ENCODE data around the gene FAXC.

GRCh38 chr6:99225172-99225571, 124.3 kb downstream of the FAXC start:
- no peak for TF ChIP-seq NFRKB (IDR thresholded peaks at IDR 0.05)
- no peak for TF ChIP-seq PKNOX1 (IDR thresholded peaks at IDR 0.05)
- no peak for TF ChIP-seq HDGF (IDR thresholded peaks at IDR 0.05; ENCODE audit: borderline replicate concordance)
- TF ChIP-seq TARDBP (IDR thresholded peaks at IDR 0.05), result no peak
- no peak for TF ChIP-seq SP1 (IDR thresholded peaks at IDR 0.05)
- TF ChIP-seq FOXK2 (IDR thresholded peaks at IDR 0.05), result no peak
- TF ChIP-seq FOXM1 (IDR thresholded peaks at IDR 0.05; ENCODE audit: borderline replicate concordance), result no peak
- TF ChIP-seq FOXA1 (IDR thresholded peaks at IDR 0.05), result no peak
- no peak for TF ChIP-seq BHLHE40 (IDR thresholded peaks at IDR 0.05; ENCODE audit: borderline replicate concordance)
- no peak for TF ChIP-seq ELF4 (IDR thresholded peaks at IDR 0.05)
- TF ChIP-seq L3MBTL2 (conservative IDR thresholded peaks at IDR 0.05), result no peak
- no peak for TF ChIP-seq ARNT (IDR thresholded peaks at IDR 0.05)
- TF ChIP-seq SUZ12 (IDR thresholded peaks at IDR 0.05), result no peak
- no peak for TF ChIP-seq CTBP1 (IDR thresholded peaks at IDR 0.05; ENCODE audit: borderline replicate concordance)
